ENCODE results near the gene SPEN.

GRCh38 chr1:15802234-15802965 lies 45.1 kb upstream of the SPEN start:
- TF ChIP-seq CTCF (conservative IDR thresholded peaks at IDR 0.05; ENCODE audit: low read depth, low read length) = no peak
- no peak for TF ChIP-seq EZH2 (IDR thresholded peaks at IDR 0.05; ENCODE audit: borderline replicate concordance, low read depth, low read length, poor library complexity, severe bottlenecking)
